ENCODE data around the gene GSTM3. TPM values are rescaled to one million over a fixed set of nuclear protein-coding genes. Genes with fewer than 3 reads are reported as not detected.
"Not testable (repeated sequence)": the region's sequence is repeated elsewhere in the genome, so short reads cannot be mapped to it uniquely, and the experiment has no call there.

GSTM3 gene
- total RNA-seq, 4 donors from 2014 or later, result 65.9 to 288 (median 114) TPM

GRCh38 chr1:109708949-109709348 lies 31.9 kb downstream of the GSTM3 start:
- not testable (repeated sequence) for H3K27me3 ChIP-seq; H3K9me3 ChIP-seq; H3K4me1 ChIP-seq; DNase-seq (ENCODE audit: low spot score in 2 of 2); H3K36me3 ChIP-seq; H3K27ac ChIP-seq; H3K4me3 ChIP-seq
- 62% methylated on average over 4 of the region's 4 CpGs for WGBS

DNA sequence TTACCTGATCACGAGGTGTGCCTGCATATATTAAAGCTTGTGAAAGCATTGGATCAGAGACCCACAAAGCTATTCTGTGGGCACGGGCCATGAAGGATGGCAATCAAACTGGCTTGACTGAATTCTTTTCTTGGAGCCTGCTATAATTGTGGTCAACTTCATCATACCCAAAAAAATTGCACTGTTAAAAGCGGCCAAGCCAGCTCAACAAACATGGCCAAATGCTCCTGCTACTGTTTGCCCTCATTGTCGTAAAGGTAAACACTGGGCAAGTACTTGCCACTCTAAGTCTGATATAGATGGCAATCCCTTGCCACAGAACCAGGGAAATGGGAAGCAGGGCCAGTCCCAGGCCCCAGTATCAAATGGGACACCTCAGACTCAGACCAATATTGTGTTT lies 35.4 kb downstream of the GSTM3 start:
- H3K4me3 ChIP-seq, result no peak overlapping the region
- H3K4me1 ChIP-seq, result no peaks in the 10 kb centered on the region
- no peak overlapping the region for H3K27ac ChIP-seq
- TF ChIP-seq POLR2A (IDR thresholded peaks at IDR 0.05) (no peak), EP300 (IDR thresholded peaks at IDR 0.05) (no peak), POLR2AphosphoS5 (IDR thresholded peaks at IDR 0.05) (no peak)
- TF ChIP-seq, protein P1, sequence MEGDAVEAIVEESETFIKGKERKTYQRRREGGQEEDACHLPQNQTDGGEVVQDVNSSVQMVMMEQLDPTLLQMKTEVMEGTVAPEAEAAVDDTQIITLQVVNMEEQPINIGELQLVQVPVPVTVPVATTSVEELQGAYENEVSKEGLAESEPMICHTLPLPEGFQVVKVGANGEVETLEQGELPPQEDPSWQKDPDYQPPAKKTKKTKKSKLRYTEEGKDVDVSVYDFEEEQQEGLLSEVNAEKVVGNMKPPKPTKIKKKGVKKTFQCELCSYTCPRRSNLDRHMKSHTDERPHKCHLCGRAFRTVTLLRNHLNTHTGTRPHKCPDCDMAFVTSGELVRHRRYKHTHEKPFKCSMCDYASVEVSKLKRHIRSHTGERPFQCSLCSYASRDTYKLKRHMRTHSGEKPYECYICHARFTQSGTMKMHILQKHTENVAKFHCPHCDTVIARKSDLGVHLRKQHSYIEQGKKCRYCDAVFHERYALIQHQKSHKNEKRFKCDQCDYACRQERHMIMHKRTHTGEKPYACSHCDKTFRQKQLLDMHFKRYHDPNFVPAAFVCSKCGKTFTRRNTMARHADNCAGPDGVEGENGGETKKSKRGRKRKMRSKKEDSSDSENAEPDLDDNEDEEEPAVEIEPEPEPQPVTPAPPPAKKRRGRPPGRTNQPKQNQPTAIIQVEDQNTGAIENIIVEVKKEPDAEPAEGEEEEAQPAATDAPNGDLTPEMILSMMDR (IDR thresholded peaks at IDR 0.05), result no peak
- WGBS, result 87% methylated on average over 4 of the region's 4 CpGs
- H3K27me3 ChIP-seq, result no peaks in the 10 kb centered on the region
- H3K9me3 ChIP-seq, result no peaks in the 10 kb centered on the region
- no peak for DNase-seq (ENCODE audit: low spot score in 2 of 2)
- H3K36me3 ChIP-seq, result no peaks in the 10 kb centered on the region

DNA sequence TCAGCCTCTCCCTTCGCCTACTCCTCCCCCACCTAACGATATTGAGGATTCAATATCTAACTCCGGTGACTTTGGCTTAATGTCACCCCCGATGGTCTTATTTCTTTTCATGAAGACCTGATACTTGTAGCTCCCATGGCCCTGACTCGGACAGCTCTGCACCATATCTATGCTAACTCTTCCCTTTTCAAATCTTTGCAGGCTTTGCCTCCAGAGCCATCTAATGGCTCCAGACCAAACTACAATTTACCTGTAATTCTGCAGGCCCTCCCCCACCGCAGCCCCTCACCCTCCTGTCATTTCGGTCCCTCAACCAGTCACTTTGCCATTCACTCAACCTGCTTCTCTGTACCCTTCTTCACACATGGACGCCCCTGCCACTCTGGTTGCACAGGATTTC lies 36.7 kb downstream of the GSTM3 start:
- Histone ChIP-seq H3K36me3 (no peaks in the 10 kb centered on the region), H3K27ac (no peak overlapping the region), H3K27me3 (no peaks in the 10 kb centered on the region), H3K4me3 (no peak overlapping the region), H3K9me3 (no peaks in the 10 kb centered on the region), H3K4me1 (no peaks in the 10 kb centered on the region)
- no peak for DNase-seq (ENCODE audit: low spot score in 2 of 2)
- TF ChIP-seq POLR2AphosphoS5 (IDR thresholded peaks at IDR 0.05) (no peak), POLR2A (IDR thresholded peaks at IDR 0.05) (no peak), EP300 (IDR thresholded peaks at IDR 0.05) (no peak)
- TF ChIP-seq, protein P1 (IDR thresholded peaks at IDR 0.05), result no peak
- 79% methylated on average over 8 of the region's 8 CpGs for WGBS

DNA sequence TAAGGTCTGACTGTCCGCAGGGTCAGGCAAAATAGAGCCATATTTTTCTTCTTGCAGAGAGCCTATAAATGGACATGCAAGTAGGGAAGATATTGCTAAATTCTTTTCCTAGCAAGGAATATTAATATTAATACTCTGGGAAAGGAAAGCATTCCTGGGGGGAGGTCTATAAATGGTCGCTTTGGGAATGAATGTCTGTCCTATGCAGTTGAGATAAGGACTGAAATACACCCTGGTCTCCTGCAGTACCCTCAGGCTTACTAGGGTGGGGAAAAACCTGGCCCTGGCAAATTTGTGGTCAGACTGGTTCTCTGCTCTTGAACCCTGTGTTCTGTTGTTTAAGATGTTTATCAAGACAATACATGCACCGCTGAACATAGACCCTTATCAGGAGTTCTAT lies 37.9 kb downstream of the GSTM3 start:
- H3K9me3 ChIP-seq; H3K4me3 ChIP-seq; H3K4me1 ChIP-seq; H3K36me3 ChIP-seq; H3K27me3 ChIP-seq; H3K27ac ChIP-seq; DNase-seq (ENCODE audit: low spot score in 2 of 2): not testable (repeated sequence)
- WGBS, result 87% methylated on average over 3 of the region's 3 CpGs

DNA sequence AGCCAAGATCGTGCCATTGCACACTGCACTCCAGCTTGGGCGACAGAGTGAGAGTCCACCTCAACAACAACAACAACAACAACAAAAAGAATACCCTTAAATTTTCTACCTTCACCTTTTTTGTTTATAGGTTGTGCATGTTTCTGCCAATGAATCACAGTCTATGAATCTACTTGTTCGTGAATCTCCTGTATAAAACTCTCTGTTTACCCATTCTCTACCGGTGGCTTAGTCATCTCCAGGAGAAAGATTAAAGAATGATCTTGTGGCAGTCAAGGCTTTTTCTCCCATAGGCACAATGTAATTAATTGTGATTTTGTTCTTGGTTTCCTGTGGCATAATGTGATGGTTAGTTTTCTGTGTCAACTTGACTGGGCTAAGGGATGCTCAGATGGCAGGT lies 43.0 kb downstream of the GSTM3 start:
- H3K4me1 ChIP-seq; H3K9me3 ChIP-seq; H3K36me3 ChIP-seq; H3K27me3 ChIP-seq; DNase-seq (ENCODE audit: low spot score in 2 of 2); H3K27ac ChIP-seq; H3K4me3 ChIP-seq: not testable (repeated sequence)
- WGBS, result no CpG with 5 or more reads among the region's 4 CpGs

DNA sequence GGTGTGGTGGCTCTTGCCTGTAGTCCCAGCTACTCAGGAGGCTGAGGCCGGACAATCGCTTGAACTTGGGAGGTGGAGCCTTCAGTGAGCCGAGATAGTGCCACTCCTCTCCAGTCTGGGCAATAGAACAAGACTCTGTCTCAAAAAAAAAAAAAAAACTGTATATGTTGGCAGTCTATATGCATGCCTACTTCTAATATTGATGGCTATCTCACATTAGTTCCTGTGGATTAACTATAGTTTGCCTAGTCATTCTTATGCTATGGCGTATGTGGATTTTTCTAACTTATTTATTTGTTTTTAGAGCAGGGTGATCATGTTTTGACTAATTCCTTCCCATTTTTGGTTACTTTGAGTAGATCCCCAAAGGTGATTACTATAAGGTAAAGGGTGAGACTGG lies 43.8 kb downstream of the GSTM3 start:
- no peak for DNase-seq (ENCODE audit: low spot score in 2 of 2)
- WGBS, result no CpG with 5 or more reads among the region's 4 CpGs
- Histone ChIP-seq H3K4me1 (no peaks in the 10 kb centered on the region), H3K27me3 (no peaks in the 10 kb centered on the region), H3K9me3 (no peaks in the 10 kb centered on the region), H3K4me3 (no peak overlapping the region), H3K27ac (no peak overlapping the region), H3K36me3 (no peaks in the 10 kb centered on the region)
- TF ChIP-seq POLR2AphosphoS5 (IDR thresholded peaks at IDR 0.05) (no peak), POLR2A (IDR thresholded peaks at IDR 0.05) (no peak), EP300 (IDR thresholded peaks at IDR 0.05) (no peak)
- TF ChIP-seq, protein P1 (IDR thresholded peaks at IDR 0.05), result no peak

DNA sequence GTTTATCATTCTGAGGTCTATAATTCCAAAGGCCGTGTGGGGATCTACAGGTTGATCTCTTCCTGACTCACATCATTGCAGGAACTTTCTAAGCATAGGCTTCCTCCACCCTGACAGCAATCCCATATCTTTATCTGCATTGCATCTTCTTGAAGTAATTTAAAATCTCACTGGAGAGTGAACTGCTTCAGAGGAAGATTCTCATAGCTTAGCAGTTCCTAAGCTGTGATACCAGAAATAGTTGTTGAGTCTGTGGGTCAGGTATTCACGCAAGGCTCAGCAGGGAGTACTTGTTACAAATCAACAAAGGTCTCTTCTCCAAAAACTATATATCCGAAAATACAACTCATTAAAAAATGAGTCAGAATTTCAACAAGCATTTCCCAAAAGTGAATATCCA lies 45.7 kb downstream of the GSTM3 start:
- H3K9me3 ChIP-seq; DNase-seq (ENCODE audit: low spot score in 2 of 2); H3K27me3 ChIP-seq; H3K4me1 ChIP-seq; H3K36me3 ChIP-seq; H3K4me3 ChIP-seq; H3K27ac ChIP-seq: not testable (repeated sequence)
- WGBS, result no CpG with 5 or more reads among the region's 3 CpGs

- H3K9me3 ChIP-seq; H3K27me3 ChIP-seq; H3K4me3 ChIP-seq; H3K27ac ChIP-seq; DNase-seq (ENCODE audit: low spot score in 2 of 2); H3K4me1 ChIP-seq; H3K36me3 ChIP-seq: not testable (repeated sequence)
- WGBS, result no CpG with 5 or more reads among the region's 5 CpGs
Measured at GRCh38 chr1:109694400-109694799, 46.4 kb downstream of the GSTM3 start.
